Measurements from ENCODE around the gene GTF3C1. TPM values are rescaled to one million over a fixed set of nuclear protein-coding genes. Genes with fewer than 3 reads are reported as not detected.

The GTF3C1 gene
- total and polyA plus RNA-seq, 2 of the 13 experiments (the other 11 are each of a cell fraction or from before 2014, with no cell fraction given): 29.2 to 72.7 TPM

DNA sequence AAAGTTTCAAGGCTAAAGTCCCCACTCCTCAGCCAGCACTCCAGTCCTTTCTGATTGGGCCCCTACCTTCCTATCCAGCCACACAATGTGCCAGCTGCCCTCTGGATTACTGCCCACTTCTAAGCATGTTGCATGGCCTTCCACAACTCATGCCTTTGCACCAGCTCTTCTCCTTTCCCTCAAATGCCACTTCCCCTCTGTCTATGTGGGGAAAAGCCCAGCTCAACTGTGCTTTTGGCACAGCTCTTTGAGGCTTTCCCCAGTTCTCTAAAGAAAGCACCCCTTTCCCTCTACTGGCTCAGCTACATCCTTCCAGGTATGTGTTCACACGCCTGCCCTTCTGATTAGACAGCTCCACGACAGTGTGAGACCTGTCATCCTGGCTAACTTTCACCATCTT is 18.5 kb downstream of the GTF3C1 start:
- 97% methylated on average over 2 of the region's 2 CpGs for WGBS (ENCODE audit: low lambda C conversion rate)
- Histone ChIP-seq H3K79me2 (ENCODE audit: insufficient read depth, low read length) (no peaks in the 10 kb centered on the region), H3K9me3 (ENCODE audit: low read length) (no peaks in the 10 kb centered on the region), H4K20me1 (ENCODE audit: insufficient read depth, low read length) (no peaks in the 10 kb centered on the region), H3K4me1 (ENCODE audit: insufficient read depth, low read length) (no peaks in the 10 kb centered on the region), H2AFZ (ENCODE audit: low read length) (no peak overlapping the region), H3K27ac (ENCODE audit: extremely low read length, insufficient read depth, low read length) (no peak overlapping the region), H3K36me3 (replicated peaks in 1 of 2; ENCODE audit: control insufficient read depth in 1 of 2, insufficient read depth in 2 of 2, low read length in 2 of 2) (peaks cover 35 to 90% of the 10 kb centered on the region in 2 experiments), H3K4me2 (ENCODE audit: low read depth, low read length) (no peak overlapping the region), H3K4me3 (replicated peaks in 1 of 3; ENCODE audit: insufficient read depth in 1 of 3, low read depth in 2 of 3, low read length in 3 of 3) (no peak overlapping the region), H3K9ac (ENCODE audit: insufficient read depth, low read depth, low read length) (no peak overlapping the region), H3K27me3 (ENCODE audit: control insufficient read depth in 1 of 2, insufficient read depth in 2 of 2, low read length in 2 of 2) (no peaks in the 10 kb centered on the region)
- BruUV-seq (replicated peaks): no TSS peak
- TF ChIP-seq, protein P1, sequence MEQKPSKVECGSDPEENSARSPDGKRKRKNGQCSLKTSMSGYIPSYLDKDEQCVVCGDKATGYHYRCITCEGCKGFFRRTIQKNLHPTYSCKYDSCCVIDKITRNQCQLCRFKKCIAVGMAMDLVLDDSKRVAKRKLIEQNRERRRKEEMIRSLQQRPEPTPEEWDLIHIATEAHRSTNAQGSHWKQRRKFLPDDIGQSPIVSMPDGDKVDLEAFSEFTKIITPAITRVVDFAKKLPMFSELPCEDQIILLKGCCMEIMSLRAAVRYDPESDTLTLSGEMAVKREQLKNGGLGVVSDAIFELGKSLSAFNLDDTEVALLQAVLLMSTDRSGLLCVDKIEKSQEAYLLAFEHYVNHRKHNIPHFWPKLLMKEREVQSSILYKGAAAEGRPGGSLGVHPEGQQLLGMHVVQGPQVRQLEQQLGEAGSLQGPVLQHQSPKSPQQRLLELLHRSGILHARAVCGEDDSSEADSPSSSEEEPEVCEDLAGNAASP (CRISPR knock-in tag; IDR thresholded peaks at IDR 0.05; ENCODE audit: borderline replicate concordance): no peak
- TF ChIP-seq TRIM22 (IDR thresholded peaks at IDR 0.05) (no peak), ZMYM2 (CRISPR knock-in tag; IDR thresholded peaks at IDR 0.05) (no peak), HDAC1 (CRISPR knock-in tag; IDR thresholded peaks at IDR 0.05) (no peak)
- intact Hi-C loops (cut with micrococcal nuclease; ENCODE audit: unreplicated experiment): no loop called here
- ChIA-PET CTCF (ENCODE audit: low intra/inter-chr PET ratio, low total read pairs) (no interaction called here), POLR2A (interaction anchor here (1.5 kb wide), 1 partner anchor 19 kb away, joined by 5 read pairs; the partner anchor contains the start of genes GTF3C1 and KATNIP)
- no peak; the same call in 2 of the 3 replicates for ATAC-seq
- in situ Hi-C loops (cut with HindIII; ENCODE audit: extremely low pct_ligation_motif_present, low pct_unique_long_range_greater_than_20kb): no loop called here
- no peak for FAIRE-seq
- no peak for DNase-seq (ENCODE audit: low spot score)

DNA sequence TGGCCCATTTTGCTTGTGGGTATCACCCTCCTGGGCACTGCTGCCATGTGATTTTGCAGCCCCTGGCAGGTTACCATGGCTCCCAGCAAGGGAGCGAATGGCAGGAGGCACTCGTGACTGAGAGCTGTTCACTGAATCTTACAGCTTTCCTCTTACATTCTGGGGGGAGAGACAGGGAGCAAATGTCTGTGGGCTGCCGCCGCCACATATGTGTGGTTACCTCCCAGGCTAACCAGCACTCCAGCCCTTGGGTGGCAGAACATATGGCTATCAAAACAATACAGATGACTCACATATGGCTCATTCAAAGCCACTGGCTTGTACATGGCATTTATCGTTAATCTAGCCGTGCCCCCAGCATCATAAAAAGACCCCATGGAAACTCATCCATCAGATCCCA is 19.8 kb downstream of the GTF3C1 start:
- ATAC-seq: no peak
- no peaks in the 10 kb centered on the region; the same call in 1 of the 2 replicates for H4K20me1 ChIP-seq (ENCODE audit: insufficient read depth, low read length)
- TF ChIP-seq, protein P2, sequence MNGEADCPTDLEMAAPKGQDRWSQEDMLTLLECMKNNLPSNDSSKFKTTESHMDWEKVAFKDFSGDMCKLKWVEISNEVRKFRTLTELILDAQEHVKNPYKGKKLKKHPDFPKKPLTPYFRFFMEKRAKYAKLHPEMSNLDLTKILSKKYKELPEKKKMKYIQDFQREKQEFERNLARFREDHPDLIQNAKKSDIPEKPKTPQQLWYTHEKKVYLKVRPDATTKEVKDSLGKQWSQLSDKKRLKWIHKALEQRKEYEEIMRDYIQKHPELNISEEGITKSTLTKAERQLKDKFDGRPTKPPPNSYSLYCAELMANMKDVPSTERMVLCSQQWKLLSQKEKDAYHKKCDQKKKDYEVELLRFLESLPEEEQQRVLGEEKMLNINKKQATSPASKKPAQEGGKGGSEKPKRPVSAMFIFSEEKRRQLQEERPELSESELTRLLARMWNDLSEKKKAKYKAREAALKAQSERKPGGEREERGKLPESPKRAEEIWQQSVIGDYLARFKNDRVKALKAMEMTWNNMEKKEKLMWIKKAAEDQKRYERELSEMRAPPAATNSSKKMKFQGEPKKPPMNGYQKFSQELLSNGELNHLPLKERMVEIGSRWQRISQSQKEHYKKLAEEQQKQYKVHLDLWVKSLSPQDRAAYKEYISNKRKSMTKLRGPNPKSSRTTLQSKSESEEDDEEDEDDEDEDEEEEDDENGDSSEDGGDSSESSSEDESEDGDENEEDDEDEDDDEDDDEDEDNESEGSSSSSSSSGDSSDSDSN (CRISPR knock-in tag; IDR thresholded peaks at IDR 0.05): no peak
- TF ChIP-seq POLR2AphosphoS5 (IDR thresholded peaks at IDR 0.05; ENCODE audit: low read depth, low read length) (no peak), IRX3 (CRISPR knock-in tag; IDR thresholded peaks at IDR 0.05; ENCODE audit: borderline replicate concordance, low read depth) (no peak), ZBTB39 (CRISPR knock-in tag; IDR thresholded peaks at IDR 0.05) (no peak), ZNF317 (CRISPR knock-in tag; IDR thresholded peaks at IDR 0.05) (no peak), POLR2A (IDR thresholded peaks at IDR 0.05; ENCODE audit: insufficient read depth in 1 of 2, low read depth in 2 of 2, low read length in 2 of 2) (no peak), NFIB (CRISPR knock-in tag; IDR thresholded peaks at IDR 0.05; ENCODE audit: borderline replicate concordance) (no peak), ZNF382 (CRISPR knock-in tag; IDR thresholded peaks at IDR 0.05; ENCODE audit: borderline replicate concordance) (no peak)

More for the DNA sequence above, 19.8 kb downstream of the GTF3C1 start:
- Histone ChIP-seq H3K9ac (ENCODE audit: insufficient read depth, low read depth, low read length) (no peak overlapping the region), H3K4me1 (ENCODE audit: insufficient read depth, low read length) (no peaks in the 10 kb centered on the region), H3K9me3 (ENCODE audit: low read length) (no peaks in the 10 kb centered on the region), H3K4me2 (ENCODE audit: low read depth, low read length) (no peak overlapping the region), H3K27ac (ENCODE audit: extremely low read length, insufficient read depth, low read length) (no peak overlapping the region), H3K27me3 (ENCODE audit: control insufficient read depth in 1 of 2, insufficient read depth in 2 of 2, low read length in 2 of 2) (no peaks in the 10 kb centered on the region), H3K79me2 (ENCODE audit: insufficient read depth, low read length) (no peaks in the 10 kb centered on the region), H3K4me3 (replicated peaks in 1 of 3; ENCODE audit: insufficient read depth in 1 of 3, low read depth in 2 of 3, low read length in 3 of 3) (no peak overlapping the region), H2AFZ (ENCODE audit: low read length) (no peak overlapping the region), H3K36me3 (replicated peaks in 1 of 2; ENCODE audit: control insufficient read depth in 1 of 2, insufficient read depth in 2 of 2, low read length in 2 of 2) (peaks cover 42 to 95% of the 10 kb centered on the region in 2 experiments)
- BruUV-seq (replicated peaks): TSS peak; percentile 8
- 97% methylated on average over 6 of the region's 6 CpGs for WGBS (ENCODE audit: low lambda C conversion rate)
- ChIA-PET POLR2A (no interaction called here), CTCF (ENCODE audit: low intra/inter-chr PET ratio, low total read pairs) (no interaction called here)
- in situ Hi-C loops (cut with HindIII; ENCODE audit: extremely low pct_ligation_motif_present, low pct_unique_long_range_greater_than_20kb) (no loop called here), intact Hi-C loops (cut with micrococcal nuclease; ENCODE audit: unreplicated experiment) (no loop called here)
- FAIRE-seq: no peak
- no peak for DNase-seq (ENCODE audit: low spot score)

Data from HepG2 (cell line).